Anterior cingulate cortex (tissue), 58 donors: ENCODE data around the gene LARP4.
A peak's percentile ranks its signal among the peaks of the same experiment; 100 is the strongest.
"Not testable (repeated sequence)": the region's sequence is repeated elsewhere in the genome, so short reads cannot be mapped to it uniquely, and the experiment has no call there.

Source experiments
- DNase-seq, 58 donors: peaks; one replicate each; lab custom pipeline; 2025; lab: John Stamatoyannopoulos, UW

Gene LARP4

GRCh38 chr12:50400104-50400637, 514 bp upstream of the LARP4 start:
- DNase-seq: no peak

GRCh38 chr12:50401500-50402081, 906 bp downstream of the LARP4 start:
- DNase-seq: peak in 13 of 58 donors; percentile 1 to 43 (median 5)

- DNase-seq: no peak
Measured at GRCh38 chr12:50402264-50403000, 1.7 kb downstream of the LARP4 start.

GRCh38 chr12:50403001-50403440, 2.3 kb downstream of the LARP4 start:
- DNase-seq: no peak

GRCh38 chr12:50404307-50404706, 3.6 kb downstream of the LARP4 start:
- DNase-seq: no peak

GRCh38 chr12:50411051-50411660, 10.5 kb downstream of the LARP4 start:
- DNase-seq: no peak

GRCh38 chr12:50415899-50416479, 15.3 kb downstream of the LARP4 start:
- no peak for DNase-seq

- no peak for DNase-seq
Measured at GRCh38 chr12:50419112-50419909, 18.6 kb downstream of the LARP4 start.

- not testable (repeated sequence) for DNase-seq
Measured at GRCh38 chr12:50422855-50423254, 22.2 kb downstream of the LARP4 start.

- not testable (repeated sequence) for DNase-seq
Measured at GRCh38 chr12:50423342-50423741, 22.7 kb downstream of the LARP4 start.

GRCh38 chr12:50425589-50426258, 25.0 kb downstream of the LARP4 start:
- DNase-seq: no peak

GRCh38 chr12:50431656-50432055, 31.0 kb downstream of the LARP4 start:
- not testable (repeated sequence) for DNase-seq

- DNase-seq: no peak
Measured at GRCh38 chr12:50440288-50440687, 39.6 kb downstream of the LARP4 start.

- no peak for DNase-seq
Measured at GRCh38 chr12:50441763-50442162, 41.1 kb downstream of the LARP4 start.

GRCh38 chr12:50442178-50442908, 41.7 kb downstream of the LARP4 start:
- DNase-seq: no peak

GRCh38 chr12:50449671-50450070, 49.0 kb downstream of the LARP4 start:
- DNase-seq: not testable (repeated sequence)

- no peak for DNase-seq
Measured at GRCh38 chr12:50452795-50453194, 52.1 kb downstream of the LARP4 start.

GRCh38 chr12:50453872-50454271, 53.2 kb downstream of the LARP4 start:
- DNase-seq: no peak

- no peak for DNase-seq
Measured at GRCh38 chr12:50458606-50459005, 57.9 kb downstream of the LARP4 start.
